MM.1S (cell line): ENCODE data around the gene PRKRA.
A peak's percentile ranks its signal among the peaks of the same experiment; 100 is the strongest.

Experiments used
- DNase-seq: peaks from one replicate; pipeline ENCODE4 v3.0.0-alpha.2; 2015
- H2AFZ ChIP-seq: fragments of 300-600 bp; sonication (generic); 2 replicates; pipeline ENCODE4 v1.6.0; 2016; ENCODE audit warnings: antibody characterized with exemption, low read length
- H3F3A ChIP-seq: fragments of 300-600 bp; sonication (generic); 2 replicates; pipeline ENCODE4 v1.6.1; 2016; ENCODE audit warnings: mild to moderate bottlenecking, antibody characterized with exemption, low read length, moderate library complexity, mixed read lengths; ENCODE audit not compliant: insufficient read depth
- H3K27ac ChIP-seq: fragments of 300-600 bp; sonication (generic); 2 replicates; pipeline ENCODE4 v1.5.1; 2016; ENCODE audit warnings: mild to moderate bottlenecking, low read length
- H3K27me3 ChIP-seq: fragments of 300-600 bp; sonication (generic); replicated peaks from 2 replicates; pipeline ENCODE4 v1.6.0; 2016; ENCODE audit warnings: low read length; ENCODE audit not compliant: insufficient read depth
- H3K36me3 ChIP-seq: fragments of 300-600 bp; sonication (generic); replicated peaks from 2 replicates; pipeline ENCODE4 v1.6.1; 2016; ENCODE audit warnings: mild to moderate bottlenecking, low read length, mixed read lengths; ENCODE audit not compliant: insufficient read depth
- H3K4me1 ChIP-seq: fragments of 300-600 bp; sonication (generic); 2 replicates; pipeline ENCODE4 v1.6.1; 2016; ENCODE audit warnings: low read length, mixed read lengths
- H3K4me2 ChIP-seq: fragments of 300-600 bp; sonication (generic); 2 replicates; pipeline ENCODE4 v1.6.0; 2016; ENCODE audit warnings: low read depth, low read length
- H3K4me3 ChIP-seq: fragments of 300-600 bp; sonication (generic); 2 replicates; pipeline ENCODE4 v1.5.1; 2016; ENCODE audit warnings: low read length, mixed read lengths
- H3K79me2 ChIP-seq: fragments of 300-600 bp; sonication (generic); 2 replicates; pipeline ENCODE4 v1.6.1; 2016; ENCODE audit warnings: mixed run types, low read length, mixed read lengths
- H3K9ac ChIP-seq: fragments of 300-600 bp; sonication (generic); 2 replicates; pipeline ENCODE4 v1.6.1; 2016; ENCODE audit warnings: low read length, mixed read lengths
- H3K9me2 ChIP-seq: fragments of 300-600 bp; sonication (generic); replicated peaks from 2 replicates; pipeline ENCODE4 v1.6.1; 2016; ENCODE audit warnings: mild to moderate bottlenecking, low read length, mixed read lengths; ENCODE audit not compliant: insufficient read depth
- H3K9me3 ChIP-seq: fragments of 300-600 bp; sonication (generic); replicated peaks from 2 replicates; pipeline ENCODE4 v1.6.1; 2016; ENCODE audit warnings: mild to moderate bottlenecking, low read length, mixed read lengths; ENCODE audit not compliant: insufficient read depth
- H4K20me1 ChIP-seq: fragments of 300-600 bp; sonication (generic); 2 replicates; pipeline ENCODE4 v1.6.1; 2016; ENCODE audit warnings: mild to moderate bottlenecking, low read length, moderate library complexity, mixed read lengths; ENCODE audit not compliant: insufficient read depth
- CTCF ChIP-seq: fragments of 300-600 bp; sonication (generic); IDR thresholded peaks from 2 replicates; pipeline ENCODE4 v1.5.1; 2016; ENCODE audit warnings: antibody characterized with exemption, low read length, mixed read lengths
- EZH2 ChIP-seq: fragments of 300-600 bp; sonication (generic); optimal IDR thresholded peaks from 2 replicates; pipeline ENCODE3; 2017; ENCODE audit warnings: low read depth, mild to moderate bottlenecking, antibody characterized with exemption, low read length, mixed read lengths
- EZH2phosphoT487 ChIP-seq: fragments of 300-600 bp; sonication (generic); IDR thresholded peaks from 2 replicates; pipeline ENCODE4 v1.6.1; 2018; ENCODE audit warnings: antibody characterized with exemption, low read length

PRKRA gene

GRCh38 chr2:178404368-178404767 is 46.6 kb downstream of the PRKRA start:
- TF ChIP-seq EZH2 = no peak
- no peak for TF ChIP-seq EZH2phosphoT487
- TF ChIP-seq CTCF = no peak
- Histone ChIP-seq H3K27me3 (no peaks in the 10 kb centered on the region), H3K9me2 (no peaks in the 10 kb centered on the region), H4K20me1 (no peaks in the 10 kb centered on the region), H3K4me2 (peak overlapping the region; percentile 53), H3F3A (peaks cover 14% of the 10 kb centered on the region), H2AFZ (peak overlapping the region; percentile 78), H3K36me3 (no peaks in the 10 kb centered on the region), H3K79me2 (no peaks in the 10 kb centered on the region), H3K9me3 (no peaks in the 10 kb centered on the region), H3K9ac (peak overlapping the region; percentile 15; the same call in 1 of the 2 replicates), H3K27ac (peak overlapping the region; percentile 54), H3K4me3 (peak overlapping the region; percentile 4; the same call in 1 of the 2 replicates), H3K4me1 (peaks cover 21% of the 10 kb centered on the region)
- DNase-seq = peak; percentile 95

- peaks cover 21% of the 10 kb centered on the region for H3K4me1 ChIP-seq
- no peaks in the 10 kb centered on the region for H3K36me3 ChIP-seq
- no peaks in the 10 kb centered on the region for H3K9me3 ChIP-seq
- peaks cover 14% of the 10 kb centered on the region for H3F3A ChIP-seq
- no peaks in the 10 kb centered on the region for H3K79me2 ChIP-seq
- H3K4me2 ChIP-seq = peak overlapping the region; percentile 53
- H3K9ac ChIP-seq = peak overlapping the region; percentile 15; the same call in 1 of the 2 replicates
- TF ChIP-seq EZH2 (no peak), CTCF (no peak), EZH2phosphoT487 (no peak)
- H3K27me3 ChIP-seq = no peaks in the 10 kb centered on the region
- peak overlapping the region; percentile 4; the same call in 1 of the 2 replicates for H3K4me3 ChIP-seq
- H4K20me1 ChIP-seq = no peaks in the 10 kb centered on the region
- peak; percentile 40 for DNase-seq
- peak overlapping the region; percentile 78 for H2AFZ ChIP-seq
- peak overlapping the region; percentile 54 for H3K27ac ChIP-seq
- H3K9me2 ChIP-seq = no peaks in the 10 kb centered on the region
Observed at GRCh38 chr2:178403671-178404306, 47.2 kb downstream of the PRKRA start.

GRCh38 chr2:178401994-178402437 is 49.0 kb downstream of the PRKRA start:
- H2AFZ ChIP-seq = no peak overlapping the region
- no peak overlapping the region for H3K4me2 ChIP-seq

More at GRCh38 chr2:178401994-178402437, 49.0 kb downstream of the PRKRA start:
- Histone ChIP-seq H3F3A (peaks cover 14% of the 10 kb centered on the region), H4K20me1 (no peaks in the 10 kb centered on the region), H3K27me3 (no peaks in the 10 kb centered on the region), H3K4me1 (peaks cover 21% of the 10 kb centered on the region), H3K9ac (no peak overlapping the region), H3K36me3 (no peaks in the 10 kb centered on the region), H3K79me2 (no peaks in the 10 kb centered on the region), H3K27ac (no peak overlapping the region), H3K4me3 (no peak overlapping the region), H3K9me3 (no peaks in the 10 kb centered on the region), H3K9me2 (no peaks in the 10 kb centered on the region)
- no peak for TF ChIP-seq CTCF
- no peak for TF ChIP-seq EZH2phosphoT487
- TF ChIP-seq EZH2 = no peak
- no peak for DNase-seq
